Neutrophil (primary cell): ENCODE measurements around the gene GPC5.

Source experiments
- H3K27ac ChIP-seq: fragments of 200-600 bp; sonication (generic); 2 replicates; pipeline ENCODE4 v1.5.1; 2016; ENCODE audit warnings: mild to moderate bottlenecking, moderate library complexity
- H3K27me3 ChIP-seq: fragments of 200-600 bp; sonication (generic); 2 replicates; pipeline ENCODE4 v1.6.0; 2016; ENCODE audit warnings: mild to moderate bottlenecking
- H3K36me3 ChIP-seq: fragments of 200-600 bp; sonication (generic); 2 replicates; pipeline ENCODE4 v1.5.1; 2017
- H3K4me1 ChIP-seq, 2 experiments: fragments of 200-600 bp in 1 of 2; sonication (generic) in 1 of 2; 1 replicate in 1 of 2; 2 replicates in 1 of 2; pipeline versions ENCODE4 v1.5.1 to v1.6.1; 2013 to 2016; ENCODE audit warnings: low read depth in 1 of 2, low read length in 1 of 2, mild to moderate bottlenecking in 1 of 2, moderate library complexity in 1 of 2; ENCODE audit not compliant: control insufficient read depth in 1 of 2, insufficient read depth in 1 of 2
- H3K4me3 ChIP-seq, 2 experiments: fragments of 200-600 bp in 1 of 2; sonication (generic) in 1 of 2; 1 replicate in 1 of 2; 2 replicates in 1 of 2; pipeline ENCODE4 v1.5.1; 2013 to 2016; ENCODE audit warnings: low read depth in 1 of 2, low read length in 1 of 2, mild to moderate bottlenecking in 1 of 2, moderate library complexity in 1 of 2
- H3K9me3 ChIP-seq: fragments of 200-600 bp; sonication (generic); 2 replicates; pipeline ENCODE4 v1.5.1; 2016
- CTCF ChIP-seq: fragments of 200-600 bp; sonication (generic); IDR thresholded peaks from 2 replicates; pipeline ENCODE4 v1.5.1; 2016; ENCODE audit warnings: antibody characterized with exemption

GPC5 gene

GRCh38 chr13:91544723-91545122 lies 146.3 kb downstream of the GPC5 start:
- Histone ChIP-seq H3K9me3 (no peaks in the 10 kb centered on the region), H3K27ac (no peak overlapping the region), H3K36me3 (no peaks in the 10 kb centered on the region), H3K4me3 (no peak overlapping the region), H3K4me1 (no peaks in the 10 kb centered on the region), H3K27me3 (no peaks in the 10 kb centered on the region)
- no peak for TF ChIP-seq CTCF

- no peaks in the 10 kb centered on the region for H3K4me1 ChIP-seq
- no peaks in the 10 kb centered on the region for H3K9me3 ChIP-seq
- no peak overlapping the region for H3K27ac ChIP-seq
- H3K27me3 ChIP-seq: no peaks in the 10 kb centered on the region
- no peaks in the 10 kb centered on the region for H3K36me3 ChIP-seq
- no peak overlapping the region for H3K4me3 ChIP-seq
- no peak for TF ChIP-seq CTCF
These were observed 148.5 kb downstream of the GPC5 start for GRCh38 chr13:91546900-91547299.

- H3K4me3 ChIP-seq: no peak overlapping the region
- no peaks in the 10 kb centered on the region for H3K36me3 ChIP-seq
- H3K9me3 ChIP-seq: no peaks in the 10 kb centered on the region
- H3K27me3 ChIP-seq: no peaks in the 10 kb centered on the region
- H3K4me1 ChIP-seq: no peaks in the 10 kb centered on the region
- TF ChIP-seq CTCF: no peak
- no peak overlapping the region for H3K27ac ChIP-seq
These were observed 155.2 kb downstream of the GPC5 start for GRCh38 chr13:91553584-91553983.

- H3K27me3 ChIP-seq: no peaks in the 10 kb centered on the region
- H3K9me3 ChIP-seq: no peaks in the 10 kb centered on the region
- H3K27ac ChIP-seq: no peak overlapping the region
- no peak overlapping the region for H3K4me3 ChIP-seq
- no peaks in the 10 kb centered on the region for H3K36me3 ChIP-seq
- no peak for TF ChIP-seq CTCF
- H3K4me1 ChIP-seq: no peaks in the 10 kb centered on the region
These were observed 155.7 kb downstream of the GPC5 start for GRCh38 chr13:91554101-91554500.

- H3K27me3 ChIP-seq: no peaks in the 10 kb centered on the region
- no peaks in the 10 kb centered on the region for H3K36me3 ChIP-seq
- H3K27ac ChIP-seq: no peak overlapping the region
- H3K9me3 ChIP-seq: no peaks in the 10 kb centered on the region
- no peak overlapping the region for H3K4me3 ChIP-seq
- TF ChIP-seq CTCF: no peak
- H3K4me1 ChIP-seq: no peaks in the 10 kb centered on the region
These were observed 159.1 kb downstream of the GPC5 start for GRCh38 chr13:91557328-91558090.
